ENCODE data around the gene ANGPTL7. TPM values are rescaled to one million over a fixed set of nuclear protein-coding genes. Genes with fewer than 3 reads are reported as not detected.

The ANGPTL7 gene
- total RNA-seq, 4 donors from 2014 or later: 2.9 to 11.9 (median 6.2) TPM; not detected in 1

GRCh38 chr1:11207898-11208611, 18.9 kb downstream of the ANGPTL7 start:
- no peak for TF ChIP-seq CTCF (IDR thresholded peaks at IDR 0.05; ENCODE audit: low read depth)

GRCh38 chr1:11211461-11211860, 22.3 kb downstream of the ANGPTL7 start:
- TF ChIP-seq CTCF (IDR thresholded peaks at IDR 0.05; ENCODE audit: low read depth): no peak

DNA sequence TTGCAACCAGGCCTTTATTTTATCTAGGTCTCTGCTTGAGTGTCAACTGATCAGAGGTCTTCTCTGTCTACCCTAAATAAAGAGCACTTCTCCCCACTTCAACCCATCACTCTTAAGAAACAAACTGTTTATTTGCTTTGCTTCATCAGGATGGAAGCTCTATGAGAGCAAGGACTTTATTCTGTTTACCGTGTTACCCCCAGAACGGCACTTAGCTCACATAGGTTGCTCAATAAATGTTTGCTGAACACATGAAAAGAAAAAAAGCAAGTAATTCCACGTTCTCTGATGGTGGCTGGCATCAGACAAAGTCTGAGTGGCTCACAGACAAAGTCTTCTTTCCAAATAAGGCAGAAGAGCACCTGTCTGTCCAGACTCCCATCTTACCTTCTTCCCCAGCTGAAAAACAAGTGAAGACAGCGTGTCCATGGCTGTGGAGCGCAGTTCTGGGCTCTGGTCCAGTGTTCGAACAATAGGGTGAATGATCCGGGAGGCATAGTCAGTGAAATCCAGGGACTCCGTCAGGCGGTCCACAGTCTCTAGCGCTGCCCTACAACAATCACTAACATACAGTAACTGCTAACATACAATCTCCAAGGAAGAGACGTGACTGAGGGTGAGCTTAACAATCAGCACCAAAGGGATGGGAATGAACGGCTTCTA, 22.9 kb downstream of the ANGPTL7 start:
- TF ChIP-seq CTCF (IDR thresholded peaks at IDR 0.05; ENCODE audit: low read depth): no peak

DNA sequence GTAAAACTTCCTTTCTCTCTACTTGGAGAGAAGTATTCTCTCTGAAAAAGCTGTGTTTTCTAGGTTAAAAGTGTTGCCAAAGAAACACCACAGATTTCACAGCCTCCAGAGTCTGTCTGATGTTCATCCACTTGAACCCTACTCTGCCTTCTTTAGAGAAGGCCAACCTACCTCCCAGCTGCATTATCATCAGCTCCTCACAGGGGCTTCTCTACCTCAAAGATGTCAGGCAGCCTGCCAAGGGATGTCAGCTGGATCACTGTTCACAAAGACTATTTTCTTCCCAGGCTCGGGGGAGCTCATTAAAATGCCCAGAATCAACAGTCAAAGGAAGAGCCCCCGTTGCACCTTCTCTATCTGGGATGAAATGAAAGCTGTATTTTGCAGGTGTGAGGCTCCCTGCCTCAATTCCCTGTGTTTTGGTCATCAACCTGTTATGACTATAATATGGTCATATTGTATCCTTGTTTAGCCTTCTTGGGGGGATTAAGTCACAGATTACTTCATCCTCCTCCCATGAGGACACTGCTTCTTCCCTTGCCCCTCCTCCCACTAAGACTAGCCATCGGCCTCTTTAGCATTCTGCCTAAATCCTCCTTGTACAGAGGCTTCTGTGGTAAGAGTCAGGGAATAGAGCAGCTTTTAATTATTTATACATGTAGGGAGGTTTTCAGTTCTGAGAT, 25.7 kb downstream of the ANGPTL7 start:
- TF ChIP-seq CTCF (IDR thresholded peaks at IDR 0.05; ENCODE audit: low read depth): no peak

DNA sequence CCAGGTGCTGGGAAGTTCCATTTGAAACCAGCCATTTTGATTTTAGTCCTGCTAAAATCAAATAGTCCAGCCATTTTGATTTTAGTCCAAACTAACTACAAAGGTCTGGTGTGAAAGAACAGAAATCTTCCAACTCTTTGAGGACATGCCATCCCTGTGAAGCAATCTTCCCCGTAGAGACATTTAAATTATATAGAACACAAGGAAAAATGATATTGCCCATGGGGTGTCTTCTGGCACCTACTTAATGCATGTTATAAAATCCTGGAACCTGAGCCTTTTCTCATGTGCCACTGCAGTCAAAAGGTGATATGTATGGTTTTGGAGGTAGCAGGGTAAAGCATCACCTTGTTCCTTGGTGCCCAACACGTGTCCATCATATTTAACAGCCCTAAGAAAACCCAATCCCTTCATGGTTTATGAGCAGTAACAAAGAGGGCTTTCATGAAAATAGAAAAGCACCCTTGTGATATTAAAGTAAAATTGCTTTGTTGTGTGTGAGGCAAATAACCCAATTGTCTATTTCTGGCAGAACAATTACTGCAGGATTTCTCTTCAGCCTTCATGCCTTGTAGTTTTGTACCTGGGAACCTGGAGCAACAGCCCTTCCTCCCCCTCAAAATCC, 26.3 kb downstream of the ANGPTL7 start:
- no peak for TF ChIP-seq CTCF (IDR thresholded peaks at IDR 0.05; ENCODE audit: low read depth)

DNA sequence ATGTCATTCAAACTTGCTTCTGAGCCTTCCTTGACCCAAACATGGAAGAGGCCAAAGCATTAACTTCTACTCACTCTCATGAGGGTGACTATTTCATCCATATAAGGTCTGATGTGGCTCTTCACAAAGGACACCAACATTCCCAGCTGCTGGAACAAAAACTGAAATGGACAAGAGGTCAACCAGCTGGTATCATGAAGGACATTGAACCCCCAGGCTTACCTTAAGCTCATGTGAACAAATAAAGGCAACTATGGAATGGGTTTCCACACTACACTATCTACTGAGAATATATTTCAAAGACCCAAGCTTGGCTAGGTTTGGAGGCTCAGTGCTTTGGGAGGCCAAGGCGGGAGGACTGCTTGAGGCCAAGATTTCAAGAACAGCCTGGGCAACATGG, 26.9 kb downstream of the ANGPTL7 start:
- no peak for TF ChIP-seq CTCF (IDR thresholded peaks at IDR 0.05; ENCODE audit: low read depth)
